ENCODE data around the gene PBX3. TPM values are rescaled to one million over a fixed set of nuclear protein-coding genes. Genes with fewer than 3 reads are reported as not detected.

The PBX3 gene
- total RNA-seq, 1 experiment from 2014 or later: 39.0 TPM

DNA sequence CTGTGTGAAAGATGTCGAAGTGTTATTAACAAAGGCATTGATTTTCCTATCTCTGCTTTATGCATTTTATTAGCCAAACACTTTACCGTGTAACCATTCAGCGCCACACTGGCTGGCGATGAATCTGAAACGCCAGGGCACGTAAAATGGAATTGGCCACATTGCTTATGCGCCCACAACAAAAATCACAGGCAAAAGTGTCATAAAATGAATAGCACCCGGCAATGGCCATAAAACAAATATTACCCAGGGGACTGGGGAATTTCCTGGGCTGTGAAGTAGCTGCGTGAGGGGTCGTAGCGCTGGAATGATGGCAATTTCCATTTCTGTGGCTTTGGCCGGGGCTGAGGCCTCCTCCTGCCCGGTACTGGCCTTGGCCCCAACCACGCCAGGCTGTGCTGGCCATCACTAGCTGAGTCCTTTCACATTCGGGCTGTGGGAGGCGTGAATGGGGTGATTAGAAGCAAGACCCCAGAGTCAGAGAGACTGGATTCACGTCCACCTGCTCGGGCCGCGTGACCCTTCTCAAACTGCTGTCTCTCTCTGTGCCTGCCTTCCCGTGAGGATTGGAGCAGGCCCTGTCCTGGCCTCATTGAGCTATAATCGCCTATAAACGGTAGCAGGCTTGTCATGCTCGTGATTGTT, 254.5 kb downstream of the PBX3 start:
- Histone ChIP-seq H3K27me3 (ENCODE audit: control insufficient read depth, insufficient read depth, low read length) (no peaks in the 10 kb centered on the region), H3K9me3 (ENCODE audit: control insufficient read depth, insufficient read depth, low read depth, low read length) (no peaks in the 10 kb centered on the region), H3K4me3 (ENCODE audit: low read depth in 2 of 2, low read length in 2 of 2) (no peak overlapping the region), H3K27ac (ENCODE audit: low read length) (no peak overlapping the region), H3K4me1 (ENCODE audit: control insufficient read depth, insufficient read depth, low read length) (no peaks in the 10 kb centered on the region), H3K36me3 (ENCODE audit: control insufficient read depth, insufficient read depth, low read length) (no peaks in the 10 kb centered on the region)
- CTCF ChIA-PET: no interaction called here
- no TSS peak for BruUV-seq (replicated peaks)
- intact Hi-C loops (cut with micrococcal nuclease; ENCODE audit: unreplicated experiment) (no loop called here), in situ Hi-C loops (cut with HindIII; ENCODE audit: low pct_unique_long_range_greater_than_20kb, low sequenced_read_pairs) (no loop called here)
- DNase-seq (ENCODE audit: low read depth, low spot score): no peak
- POLR2A ChIA-PET: no interaction called here
- ATAC-seq: no peak
- TF ChIP-seq REST (IDR thresholded peaks at IDR 0.05; ENCODE audit: insufficient read depth in 1 of 2, low read depth in 2 of 2, low read length in 1 of 2) (no peak), SIN3A (IDR thresholded peaks at IDR 0.05; ENCODE audit: borderline replicate concordance, insufficient read depth, low read depth, low read length) (no peak), POLR2AphosphoS5 (IDR thresholded peaks at IDR 0.05; ENCODE audit: low read depth, low read length) (no peak), TCF7L2 (IDR thresholded peaks at IDR 0.05; ENCODE audit: low read depth, low read length) (no peak), CTCF (IDR thresholded peaks at IDR 0.05) (no peak)

GRCh38 chr9:126002476-126003350, 255.5 kb downstream of the PBX3 start:
- ChIA-PET POLR2A (interaction anchor here (0.6 kb wide), 1 partner anchor 246 kb away, joined by 3 read pairs; no protein-coding TSS in a partner anchor), CTCF (no interaction called here)
- DNase-seq (ENCODE audit: low read depth, low spot score) (no peak), ATAC-seq (no peak)
- intact Hi-C loops (cut with micrococcal nuclease; ENCODE audit: unreplicated experiment): no loop called here
- H3K36me3 ChIP-seq (ENCODE audit: control insufficient read depth, insufficient read depth, low read length): no peaks in the 10 kb centered on the region
- H3K27me3 ChIP-seq (ENCODE audit: control insufficient read depth, insufficient read depth, low read length): no peaks in the 10 kb centered on the region
- H3K4me1 ChIP-seq (ENCODE audit: control insufficient read depth, insufficient read depth, low read length): no peaks in the 10 kb centered on the region
- in situ Hi-C loops (cut with HindIII; ENCODE audit: low pct_unique_long_range_greater_than_20kb, low sequenced_read_pairs): no loop called here
- no peak overlapping the region for H3K4me3 ChIP-seq (ENCODE audit: low read depth in 2 of 2, low read length in 2 of 2)
- TF ChIP-seq SIN3A (IDR thresholded peaks at IDR 0.05; ENCODE audit: borderline replicate concordance, insufficient read depth, low read depth, low read length) (no peak), REST (IDR thresholded peaks at IDR 0.05; ENCODE audit: insufficient read depth in 1 of 2, low read depth in 2 of 2, low read length in 1 of 2) (no peak), TCF7L2 (IDR thresholded peaks at IDR 0.05; ENCODE audit: low read depth, low read length) (no peak), CTCF (IDR thresholded peaks at IDR 0.05) (no peak), POLR2AphosphoS5 (IDR thresholded peaks at IDR 0.05; ENCODE audit: low read depth, low read length) (no peak)
- no TSS peak for BruUV-seq (replicated peaks)
- no peak overlapping the region for H3K27ac ChIP-seq (ENCODE audit: low read length)
- H3K9me3 ChIP-seq (ENCODE audit: control insufficient read depth, insufficient read depth, low read depth, low read length): no peaks in the 10 kb centered on the region
